ENCODE data around the gene GATAD2A. TPM values are rescaled to one million over a fixed set of nuclear protein-coding genes. Genes with fewer than 3 reads are reported as not detected.

GATAD2A gene
- total and polyA plus RNA-seq, 9 of the 15 experiments (the other 6 are each of a cell fraction or from before 2014, with no cell fraction given) = 2.4 to 226 (median 44.2) TPM

- TF ChIP-seq CHD7 (IDR thresholded peaks at IDR 0.05; ENCODE audit: low read depth, low read length) (no peak), ZNF224 (CRISPR knock-in tag; IDR thresholded peaks at IDR 0.05) (no peak), ZNF785 (CRISPR knock-in tag; IDR thresholded peaks at IDR 0.05) (no peak), STAT5A (IDR thresholded peaks at IDR 0.05; ENCODE audit: borderline replicate concordance, low read length) (no peak), NELFE (IDR thresholded peaks at IDR 0.05; ENCODE audit: insufficient read depth, insufficient read length) (no peak), ZNF395 (CRISPR knock-in tag; IDR thresholded peaks at IDR 0.05) (no peak), NCOA6 (IDR thresholded peaks at IDR 0.05) (no peak)
Measured at GRCh38 chr19:19418555-19419260, 13.2 kb downstream of the GATAD2A start (continued).
